ENCODE data around the gene NRDC.

- no peak for TF ChIP-seq CTCF (IDR thresholded peaks at IDR 0.05)
- no peak for TF ChIP-seq POLR2A (IDR thresholded peaks at IDR 0.05)
- no peak for TF ChIP-seq EP300 (IDR thresholded peaks at IDR 0.05; ENCODE audit: low read depth)
Measured at GRCh38 chr1:51791888-51792287, 86.6 kb downstream of the NRDC start.
